HuH-7.5 (cell line): Measurements from ENCODE around the gene ACOXL.

Experiments used
- DNase-seq: peaks from one replicate; pipeline ENCODE4 v3.0.0; 2011; ENCODE audit warnings: low spot score

ACOXL gene

GRCh38 chr2:110794390-110794789 is 62.0 kb downstream of the ACOXL start:
- DNase-seq, result no peak

- no peak for DNase-seq
Observed at GRCh38 chr2:110794951-110795350, 62.6 kb downstream of the ACOXL start.

GRCh38 chr2:110796716-110797301 is 64.4 kb downstream of the ACOXL start:
- no peak for DNase-seq

GRCh38 chr2:110799376-110799775 is 67.0 kb downstream of the ACOXL start:
- DNase-seq, result no peak

GRCh38 chr2:110800611-110801402 is 68.4 kb downstream of the ACOXL start:
- DNase-seq, result no peak

- no peak for DNase-seq
Observed at GRCh38 chr2:110802208-110802932, 70.0 kb downstream of the ACOXL start.

GRCh38 chr2:110804433-110804832 is 72.1 kb downstream of the ACOXL start:
- no peak for DNase-seq

- DNase-seq, result no peak
Observed at GRCh38 chr2:110804915-110805314, 72.5 kb downstream of the ACOXL start.

- no peak for DNase-seq
Observed at GRCh38 chr2:110805894-110806452, 73.6 kb downstream of the ACOXL start.

GRCh38 chr2:110807522-110807921 is 75.1 kb downstream of the ACOXL start:
- no peak for DNase-seq

GRCh38 chr2:110810404-110810803 is 78.0 kb downstream of the ACOXL start:
- DNase-seq, result no peak

- DNase-seq, result no peak
Observed at GRCh38 chr2:110812726-110813645, 80.6 kb downstream of the ACOXL start.

- DNase-seq, result no peak
Observed at GRCh38 chr2:110813896-110814295, 81.5 kb downstream of the ACOXL start.

- no peak for DNase-seq
Observed at GRCh38 chr2:110815938-110816337, 83.6 kb downstream of the ACOXL start.

GRCh38 chr2:110816404-110817365 is 84.3 kb downstream of the ACOXL start:
- DNase-seq, result no peak

- no peak for DNase-seq
Observed at GRCh38 chr2:110818767-110819481, 86.6 kb downstream of the ACOXL start.

- no peak for DNase-seq
Observed at GRCh38 chr2:110819711-110820110, 87.3 kb downstream of the ACOXL start.

GRCh38 chr2:110820128-110820527 is 87.8 kb downstream of the ACOXL start:
- DNase-seq, result no peak

GRCh38 chr2:110823165-110823564 is 90.8 kb downstream of the ACOXL start:
- DNase-seq, result no peak

GRCh38 chr2:110827511-110827910 is 95.1 kb downstream of the ACOXL start:
- DNase-seq, result no peak
